H9 (cell line): ENCODE measurements around the gene WDFY1. TPM values are rescaled to one million over a fixed set of nuclear protein-coding genes. Genes with fewer than 3 reads are reported as not detected.

Experiments
- DNase-seq: peaks from one replicate; pipeline ENCODE4 v3.0.0-alpha.2; 2017
- H2AFZ ChIP-seq: one replicate; pipeline ENCODE4 v1.6.1; 2013; ENCODE audit warnings: mild to moderate bottlenecking, low read length, control low read depth, moderate library complexity
- H2AK5ac ChIP-seq: 2 replicates; pipeline ENCODE4 v1.6.1; 2013; ENCODE audit warnings: low read length, control low read depth, mixed read lengths; ENCODE audit not compliant: insufficient read length
- H2BK120ac ChIP-seq: one replicate; pipeline ENCODE4 v1.6.1; 2013; ENCODE audit warnings: low read depth, mild to moderate bottlenecking, low read length, control low read depth, inconsistent platforms; ENCODE audit not compliant: poor library complexity, severe bottlenecking
- H2BK12ac ChIP-seq: 2 replicates; pipeline ENCODE4 v1.6.1; 2013; ENCODE audit warnings: low read length, control low read depth, mixed read lengths, low read depth; ENCODE audit not compliant: insufficient read length
- H2BK15ac ChIP-seq: 2 replicates; pipeline ENCODE4 v1.6.1; 2013; ENCODE audit warnings: low read depth, low read length, control low read depth
- H2BK20ac ChIP-seq: one replicate; pipeline ENCODE4 v1.6.1; 2013; ENCODE audit warnings: low read depth, mild to moderate bottlenecking, low read length, control low read depth, inconsistent platforms; ENCODE audit not compliant: poor library complexity, severe bottlenecking
- H2BK5ac ChIP-seq: 2 replicates; pipeline ENCODE4 v1.6.1; 2013; ENCODE audit warnings: low read length, control low read depth, mixed read lengths; ENCODE audit not compliant: insufficient read length
- H3K14ac ChIP-seq: 2 replicates; pipeline ENCODE4 v1.6.1; 2013; ENCODE audit warnings: low read length, control low read depth; ENCODE audit not compliant: insufficient read depth
- H3K18ac ChIP-seq: 2 replicates; pipeline ENCODE4 v1.6.1; 2013; ENCODE audit warnings: low read depth, mild to moderate bottlenecking, mixed read lengths, low read length, control low read depth; ENCODE audit not compliant: insufficient read length
- H3K23ac ChIP-seq: 2 replicates; pipeline ENCODE4 v1.6.1; 2013; ENCODE audit warnings: low read length, control low read depth, mixed read lengths, low read depth; ENCODE audit not compliant: insufficient read length
- H3K23me2 ChIP-seq: 2 replicates; pipeline ENCODE4 v1.6.1; 2013; ENCODE audit warnings: low read depth, mild to moderate bottlenecking, mixed read lengths, low read length, control low read depth; ENCODE audit not compliant: insufficient read length, poor library complexity, severe bottlenecking
- H3K27ac ChIP-seq: 2 replicates; pipeline ENCODE4 v1.5.1; 2013; ENCODE audit warnings: low read length, control low read depth, mixed read lengths, low read depth; ENCODE audit not compliant: insufficient read length
- H3K27me3 ChIP-seq: 2 replicates; pipeline ENCODE4 v1.6.1; 2013; ENCODE audit warnings: low read length, control low read depth, inconsistent platforms; ENCODE audit not compliant: insufficient read depth
- H3K4ac ChIP-seq: 2 replicates; pipeline ENCODE4 v1.6.1; 2013; ENCODE audit warnings: low read depth, mild to moderate bottlenecking, control low read depth, inconsistent platforms, low read length, moderate library complexity
- H3K4me1 ChIP-seq: 2 replicates; pipeline ENCODE4 v1.6.1; 2013; ENCODE audit warnings: low read length, control low read depth, inconsistent platforms; ENCODE audit not compliant: insufficient read depth
- H3K4me2 ChIP-seq: 2 replicates; pipeline ENCODE4 v1.6.1; 2013; ENCODE audit warnings: low read length, control low read depth, mixed read lengths; ENCODE audit not compliant: insufficient read length, insufficient read depth
- H3K56ac ChIP-seq: 2 replicates; pipeline ENCODE4 v1.6.1; 2013; ENCODE audit warnings: low read depth, mild to moderate bottlenecking, mixed read lengths, low read length, control low read depth; ENCODE audit not compliant: insufficient read length
- H3K79me1 ChIP-seq: 2 replicates; pipeline ENCODE4 v1.6.1; 2013; ENCODE audit warnings: low read depth, mild to moderate bottlenecking, moderate library complexity, low read length, control low read depth, inconsistent platforms; ENCODE audit not compliant: insufficient read depth, poor library complexity, severe bottlenecking
- H3K79me2 ChIP-seq: 2 replicates; pipeline ENCODE4 v1.6.1; 2013; ENCODE audit warnings: low read length, control low read depth, inconsistent platforms; ENCODE audit not compliant: insufficient read depth
- H3K9ac ChIP-seq: 2 replicates; pipeline ENCODE4 v1.6.1; 2013; ENCODE audit warnings: low read length, control low read depth, mixed read lengths; ENCODE audit not compliant: insufficient read length; ENCODE audit errors: extremely low read depth
- H3K9me3 ChIP-seq: one replicate; pipeline ENCODE4 v1.6.1; 2013; ENCODE audit warnings: low read depth, low read length, inconsistent platforms; ENCODE audit not compliant: control insufficient read depth
- H3T11ph ChIP-seq: one replicate; pipeline ENCODE4 v1.6.1; 2013; ENCODE audit warnings: mild to moderate bottlenecking, low read length, control low read depth, inconsistent platforms
- H4K20me1 ChIP-seq: one replicate; pipeline ENCODE4 v1.6.1; 2013; ENCODE audit not compliant: control insufficient read depth, insufficient read length, insufficient read depth
- H4K5ac ChIP-seq: 2 replicates; pipeline ENCODE4 v1.6.1; 2013; ENCODE audit warnings: low read depth, mild to moderate bottlenecking, mixed read lengths, low read length, control low read depth; ENCODE audit not compliant: insufficient read length
- H4K8ac ChIP-seq: replicated peaks from 2 replicates; pipeline ENCODE4 v1.6.1; 2013; ENCODE audit warnings: low read length, control low read depth, mixed read lengths, low read depth; ENCODE audit not compliant: insufficient read length
- H4K91ac ChIP-seq: 2 replicates; pipeline ENCODE4 v1.6.1; 2013; ENCODE audit warnings: low read depth, mild to moderate bottlenecking, moderate library complexity, mixed read lengths, low read length, control low read depth; ENCODE audit not compliant: insufficient read length
- H3K27ac Mint-ChIP-seq, 3 experiments: 2 replicates in 2 of 3; 3 replicates in 1 of 3; pipeline ENCODE4 v1.8.0; 2020 to 2021; ENCODE audit warnings: mixed read lengths in 3 of 3, mild to moderate bottlenecking in 1 of 3, moderate library complexity in 1 of 3
- H3K27me3 Mint-ChIP-seq: 2 replicates; pipeline ENCODE4 v1.8.0; 2021; ENCODE audit warnings: low read depth, mild to moderate bottlenecking, moderate library complexity, mixed read lengths
- H3K36me3 Mint-ChIP-seq, 3 experiments: 2 replicates in 2 of 3; 3 replicates in 1 of 3; pipeline ENCODE4 v1.8.0; 2020 to 2021; ENCODE audit warnings: low read depth in 3 of 3, mixed read lengths in 3 of 3; ENCODE audit not compliant: insufficient read depth in 1 of 3
- H3K4me1 Mint-ChIP-seq, 2 experiments: 2 replicates each; pipeline ENCODE4 v1.8.0; 2020; ENCODE audit warnings: mixed read lengths in 2 of 2
- H3K4me3 Mint-ChIP-seq, 2 experiments: 2 replicates in 1 of 2; 3 replicates in 1 of 2; pipeline ENCODE4 v1.8.0; 2020 to 2021; ENCODE audit warnings: mild to moderate bottlenecking in 2 of 2, mixed read lengths in 2 of 2, moderate library complexity in 1 of 2
- H3K9me3 Mint-ChIP-seq, 2 experiments: 2 replicates in 1 of 2; 3 replicates in 1 of 2; pipeline ENCODE4 v1.8.0; 2020; ENCODE audit warnings: mild to moderate bottlenecking in 2 of 2, mixed read lengths in 2 of 2, moderate library complexity in 1 of 2
- total RNA-seq: library from RNA; stranded (reverse); gene quantifications from 2 replicates; pipeline ENCODE4 v1.2.1, GENCODE V29; 2021
- TF ChIP-seq, protein P1 (sequence below): fragments of 200-600 bp; sonication (generic); conservative IDR thresholded peaks from 3 replicates; pipeline ENCODE4 v1.8.0; 2021; ENCODE audit warnings: antibody characterized with exemption, mild to moderate bottlenecking

WDFY1 gene
- total RNA-seq, 1 experiment from 2014 or later = 54.1 TPM

DNA sequence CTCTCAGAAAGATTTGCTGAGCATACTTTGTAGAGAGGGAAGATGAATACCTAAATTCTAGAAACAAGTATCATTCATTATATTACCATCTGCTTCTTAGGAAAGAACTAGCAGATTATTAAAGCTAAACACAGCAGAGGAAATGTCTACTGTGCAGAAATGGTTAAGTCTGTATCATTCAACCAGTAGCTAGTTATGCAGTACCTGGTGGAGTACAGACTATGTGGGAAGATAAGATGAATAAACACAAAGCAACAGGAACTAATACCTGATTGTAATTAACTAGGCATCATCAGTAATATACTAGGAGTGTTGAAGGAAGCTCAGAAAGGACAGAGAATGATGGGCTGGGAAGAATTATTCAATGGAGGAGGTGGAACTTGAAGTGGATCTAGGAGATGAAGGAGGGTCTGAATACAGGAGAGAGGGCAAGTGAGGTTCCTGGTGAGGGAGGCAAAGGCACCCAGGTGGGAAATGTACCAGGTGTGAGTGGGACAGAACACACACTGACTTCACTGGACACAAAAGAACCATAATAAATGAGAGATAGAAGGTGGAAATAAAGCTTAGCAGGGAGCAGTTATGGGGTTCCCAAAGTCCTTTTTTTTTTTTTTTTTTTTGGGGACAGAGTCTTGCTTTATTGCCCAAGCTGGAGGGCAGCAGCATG, 9.5 kb downstream of the WDFY1 start:
- Mint-ChIP-seq H3K27ac (peak overlapping the region; percentile 30 to 87 (median 31); a peak in 6 of 7 replicates), H3K4me1 (peaks cover 56 to 64% of the 10 kb centered on the region in 2 experiments)

More for the DNA sequence above, 9.5 kb downstream of the WDFY1 start:
- Histone ChIP-seq H3K56ac (no peak overlapping the region), H3K23ac (no peak overlapping the region), H3K27ac (no peak overlapping the region), H2BK20ac (peak overlapping the region; percentile 75), H3K27me3 (no peaks in the 10 kb centered on the region), H3K23me2 (no peaks in the 10 kb centered on the region), H4K20me1 (no peaks in the 10 kb centered on the region), H3K79me1 (peaks cover 6% of the 10 kb centered on the region), H4K8ac (no peak overlapping the region), H3T11ph (no peak overlapping the region), H3K9me3 (no peaks in the 10 kb centered on the region), H3K4ac (no peak overlapping the region), H2BK15ac (no peak overlapping the region), H4K91ac (no peak overlapping the region), H3K18ac (no peak overlapping the region), H3K9ac (no peak overlapping the region), H3K79me2 (peaks cover 40% of the 10 kb centered on the region; the same call in 1 of the 2 replicates), H3K4me1 (peaks cover 28% of the 10 kb centered on the region), H4K5ac (no peak overlapping the region), H2AFZ (no peak overlapping the region), H2BK5ac (no peak overlapping the region), H3K4me2 (no peak overlapping the region), H2AK5ac (peak overlapping the region; percentile 59), H2BK12ac (no peak overlapping the region), H2BK120ac (no peak overlapping the region), H3K14ac (no peak overlapping the region)
- H3K27me3 Mint-ChIP-seq = no peaks in the 10 kb centered on the region
- peaks cover 0 to 6% (median 3%) of the 10 kb centered on the region in 3 experiments; a peak in 3 of 7 replicates for H3K36me3 Mint-ChIP-seq
- H3K4me3 Mint-ChIP-seq = peak overlapping the region in 1 of 2 experiments; percentile 19; a peak in 1 of 5 replicates
- DNase-seq = no peak
- H3K9me3 Mint-ChIP-seq = no peaks in the 10 kb centered on the region
- TF ChIP-seq, protein P1, sequence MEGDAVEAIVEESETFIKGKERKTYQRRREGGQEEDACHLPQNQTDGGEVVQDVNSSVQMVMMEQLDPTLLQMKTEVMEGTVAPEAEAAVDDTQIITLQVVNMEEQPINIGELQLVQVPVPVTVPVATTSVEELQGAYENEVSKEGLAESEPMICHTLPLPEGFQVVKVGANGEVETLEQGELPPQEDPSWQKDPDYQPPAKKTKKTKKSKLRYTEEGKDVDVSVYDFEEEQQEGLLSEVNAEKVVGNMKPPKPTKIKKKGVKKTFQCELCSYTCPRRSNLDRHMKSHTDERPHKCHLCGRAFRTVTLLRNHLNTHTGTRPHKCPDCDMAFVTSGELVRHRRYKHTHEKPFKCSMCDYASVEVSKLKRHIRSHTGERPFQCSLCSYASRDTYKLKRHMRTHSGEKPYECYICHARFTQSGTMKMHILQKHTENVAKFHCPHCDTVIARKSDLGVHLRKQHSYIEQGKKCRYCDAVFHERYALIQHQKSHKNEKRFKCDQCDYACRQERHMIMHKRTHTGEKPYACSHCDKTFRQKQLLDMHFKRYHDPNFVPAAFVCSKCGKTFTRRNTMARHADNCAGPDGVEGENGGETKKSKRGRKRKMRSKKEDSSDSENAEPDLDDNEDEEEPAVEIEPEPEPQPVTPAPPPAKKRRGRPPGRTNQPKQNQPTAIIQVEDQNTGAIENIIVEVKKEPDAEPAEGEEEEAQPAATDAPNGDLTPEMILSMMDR = no peak
